Forelimb muscle (tissue), 1 donor: ENCODE data around the gene ELN. TPM values are rescaled to one million over a fixed set of nuclear protein-coding genes. Genes with fewer than 3 reads are reported as not detected.
"Not testable (repeated sequence)": the region's sequence is repeated elsewhere in the genome, so short reads cannot be mapped to it uniquely, and the experiment has no call there.

Experiments
- DNase-seq: peaks from one replicate; pipeline ENCODE4 v3.0.0-alpha.2; 2013; ENCODE audit warnings: low read depth
- polyA plus RNA-seq: library from polyadenylated mRNA; unstranded; fragments of 120-200 nt; gene quantifications from one replicate; pipeline ENCODE4 v1.2.1, GENCODE V29; 2013; ENCODE audit not compliant: insufficient read length

ELN gene
- polyA plus RNA-seq, 1 donor, result 91.6 TPM

DNA sequence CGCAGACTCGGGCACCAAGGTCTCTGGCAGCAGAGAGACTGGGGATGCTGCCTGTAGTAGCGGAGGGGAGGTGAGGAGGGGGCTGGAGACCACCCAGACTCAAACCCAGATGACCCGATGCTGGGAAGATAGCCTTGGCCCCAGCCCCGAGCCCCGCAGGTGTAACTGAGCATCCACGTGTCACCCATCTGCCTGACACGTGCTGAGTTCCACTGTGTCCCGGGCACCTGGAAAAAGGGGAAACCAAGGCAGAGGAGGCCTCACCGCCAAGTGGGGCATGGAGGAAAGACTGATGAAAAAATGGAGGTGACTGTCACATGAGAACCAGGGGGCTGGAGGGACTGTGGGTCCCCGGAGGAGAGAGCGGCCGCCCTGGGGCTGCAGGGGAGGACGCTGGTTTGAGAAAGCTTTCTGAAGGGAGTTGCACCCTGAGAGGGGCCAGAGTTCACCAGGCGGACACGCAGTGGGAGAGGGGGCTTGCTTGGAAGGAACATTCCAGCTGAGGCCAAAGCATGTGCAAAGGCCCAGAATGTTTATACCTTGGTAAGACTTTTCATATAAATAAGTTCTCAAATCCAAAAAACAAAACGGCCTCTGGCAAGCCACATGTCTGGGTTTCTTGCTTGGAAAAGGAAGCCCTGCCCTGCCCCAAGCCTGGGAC is 27.4 kb upstream of the ELN start:
- DNase-seq, result no peak

DNA sequence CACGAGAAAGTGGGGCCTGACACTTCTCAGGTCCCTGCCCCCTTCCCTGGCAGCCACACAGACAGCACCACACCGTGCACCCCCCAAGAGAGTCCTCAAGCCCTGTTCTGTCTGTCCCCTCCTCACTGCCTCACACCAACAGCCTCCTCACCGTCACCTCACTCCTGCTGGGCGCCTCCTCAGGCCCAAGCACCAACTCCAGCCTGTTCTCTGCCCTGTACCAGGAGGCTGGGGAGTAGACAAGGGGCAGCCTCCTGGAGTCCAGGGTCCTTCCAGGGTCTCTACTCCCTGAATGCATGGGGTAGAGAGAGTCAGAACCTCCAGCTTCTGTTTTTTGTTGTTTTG is 26.9 kb upstream of the ELN start:
- no peak for DNase-seq

DNA sequence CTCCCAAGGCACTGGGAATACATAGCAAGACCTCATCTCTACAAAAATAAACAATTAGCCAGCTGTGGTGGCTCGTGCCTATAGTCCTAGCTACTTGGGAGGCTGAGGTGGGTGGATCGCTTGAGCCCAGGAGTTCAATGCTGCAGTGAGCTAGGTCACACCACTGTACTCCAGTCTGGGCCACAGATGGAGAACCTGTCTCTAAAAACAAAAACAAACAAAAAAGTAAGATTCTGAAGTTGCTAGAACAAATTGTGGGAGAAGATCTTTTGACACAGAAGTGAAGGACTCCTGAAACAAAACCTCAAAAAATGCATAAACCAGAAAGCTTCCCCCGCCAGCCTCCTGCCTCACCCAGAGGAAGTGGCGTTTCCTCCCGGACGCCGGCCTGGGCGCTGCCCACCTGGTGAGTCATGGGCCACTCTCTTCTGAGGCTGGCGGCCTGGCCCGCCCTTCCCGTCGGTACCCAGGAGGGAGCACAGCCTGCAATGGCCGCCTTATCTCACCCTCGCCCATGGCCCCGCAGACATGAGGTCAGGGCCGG is 25.4 kb upstream of the ELN start:
- no peak for DNase-seq

DNA sequence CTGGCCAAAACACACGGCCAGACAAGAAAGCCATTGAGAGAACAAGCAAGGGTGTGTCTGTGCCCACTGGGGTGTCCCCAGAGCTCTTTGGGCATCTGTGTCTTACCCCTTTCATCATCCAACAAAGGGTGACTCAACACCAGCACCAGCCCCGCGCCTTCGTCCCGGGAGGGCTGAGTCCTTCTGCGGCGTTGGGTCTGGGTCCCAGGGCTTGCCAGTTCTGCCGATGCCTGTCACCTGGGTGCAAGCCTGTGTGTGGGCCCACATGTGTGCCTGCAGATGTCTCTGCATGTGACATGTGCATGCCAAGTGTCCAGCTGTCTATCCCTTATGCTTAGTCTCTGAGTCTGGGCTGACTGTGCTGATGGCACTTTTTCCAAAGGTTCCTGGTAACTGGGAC is 24.4 kb upstream of the ELN start:
- no peak for DNase-seq

GRCh38 chr7:74006032-74006431 is 21.9 kb upstream of the ELN start:
- DNase-seq, result no peak

GRCh38 chr7:74006451-74007241 is 21.3 kb upstream of the ELN start:
- DNase-seq, result no peak

- DNase-seq, result no peak
Observed at GRCh38 chr7:74007242-74007567, 20.8 kb upstream of the ELN start.

DNA sequence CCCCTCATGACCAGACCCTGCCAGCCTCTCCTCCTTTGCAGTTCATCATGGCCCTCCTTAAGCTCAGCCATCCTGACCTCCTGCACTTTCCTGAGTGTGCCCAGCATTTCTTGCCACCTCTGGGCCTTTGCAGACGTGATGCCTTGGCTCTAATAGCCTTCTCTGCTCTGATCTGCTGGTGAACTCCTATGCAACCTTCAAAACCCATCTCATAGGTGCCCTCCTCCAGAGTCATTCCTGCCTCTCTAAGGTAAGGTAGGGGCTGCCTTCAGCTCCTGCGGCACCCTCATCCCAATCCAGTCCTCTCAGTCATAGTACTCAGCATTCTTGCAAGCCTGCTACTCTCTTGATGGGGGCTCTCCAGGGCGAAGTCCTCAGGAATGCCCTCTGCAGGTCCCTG is 19.3 kb upstream of the ELN start:
- no peak for DNase-seq

- no peak for DNase-seq
Observed at GRCh38 chr7:74009719-74010118, 18.3 kb upstream of the ELN start.

- no peak for DNase-seq
Observed at GRCh38 chr7:74010407-74010806, 17.6 kb upstream of the ELN start.

- DNase-seq, result not testable (repeated sequence)
Observed at GRCh38 chr7:74011421-74011820, 16.6 kb upstream of the ELN start.

DNA sequence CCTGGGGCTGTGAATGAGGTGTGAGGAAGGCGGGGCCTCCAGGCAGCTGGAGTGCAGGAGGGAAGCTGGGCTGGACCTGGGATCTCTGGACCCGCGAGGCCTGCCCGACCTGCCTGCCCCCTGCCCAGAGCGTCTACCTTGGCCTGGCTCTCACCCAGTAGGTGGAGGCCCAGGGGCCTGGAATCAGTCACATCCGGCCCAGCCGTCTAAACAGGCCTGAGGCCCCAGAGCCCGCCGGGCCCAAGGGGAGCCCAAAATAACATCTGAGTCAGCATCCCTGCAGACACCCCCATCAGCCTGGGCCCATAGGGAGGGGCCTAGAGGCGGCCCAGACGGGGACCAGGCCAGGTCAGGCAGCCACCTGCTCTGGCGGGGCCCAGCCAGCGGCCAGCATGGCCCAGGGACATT is 15.1 kb upstream of the ELN start:
- DNase-seq, result no peak

GRCh38 chr7:74013539-74014272 is 14.3 kb upstream of the ELN start:
- DNase-seq, result no peak

GRCh38 chr7:74014931-74015330 is 13.0 kb upstream of the ELN start:
- DNase-seq, result no peak

DNA sequence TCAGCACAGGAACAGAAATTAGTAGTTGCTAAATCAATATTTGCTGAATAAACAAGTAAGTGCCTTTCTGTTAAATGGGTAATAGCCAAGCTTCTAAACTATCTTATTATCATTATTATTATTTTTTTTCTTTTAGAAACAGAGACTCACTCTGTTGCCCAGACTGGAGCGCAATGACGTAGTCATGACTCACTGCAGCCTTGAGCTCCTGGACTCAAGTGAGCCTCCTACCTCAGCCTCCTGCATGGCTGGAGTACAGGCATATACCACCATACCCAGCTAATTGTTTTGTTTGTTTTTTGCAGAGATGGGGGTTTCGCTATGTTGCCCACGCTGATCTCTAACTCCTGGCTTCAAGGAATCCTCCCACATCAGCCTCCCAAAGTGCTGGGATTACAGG is 12.3 kb upstream of the ELN start:
- DNase-seq, result no peak

DNA sequence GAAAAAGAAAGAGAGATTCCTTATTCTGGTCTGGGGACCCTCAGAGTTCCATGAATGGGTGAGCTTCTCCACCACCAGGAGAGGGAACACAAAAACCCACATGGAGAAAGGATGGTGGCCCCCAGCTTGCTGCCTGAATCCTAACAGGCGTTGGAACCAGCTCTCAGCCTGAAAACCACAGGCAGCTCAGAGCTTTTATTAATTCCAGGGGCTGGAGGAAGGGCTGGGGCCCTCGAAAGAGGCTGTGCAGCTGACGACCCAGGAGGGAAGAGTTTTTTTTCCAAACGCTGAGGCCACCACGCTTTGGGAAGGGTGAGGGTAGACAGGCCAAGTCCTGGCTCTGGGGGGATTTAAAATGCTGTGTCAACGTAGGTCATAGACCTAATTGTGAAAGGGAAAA is 10.8 kb upstream of the ELN start:
- DNase-seq, result no peak

DNA sequence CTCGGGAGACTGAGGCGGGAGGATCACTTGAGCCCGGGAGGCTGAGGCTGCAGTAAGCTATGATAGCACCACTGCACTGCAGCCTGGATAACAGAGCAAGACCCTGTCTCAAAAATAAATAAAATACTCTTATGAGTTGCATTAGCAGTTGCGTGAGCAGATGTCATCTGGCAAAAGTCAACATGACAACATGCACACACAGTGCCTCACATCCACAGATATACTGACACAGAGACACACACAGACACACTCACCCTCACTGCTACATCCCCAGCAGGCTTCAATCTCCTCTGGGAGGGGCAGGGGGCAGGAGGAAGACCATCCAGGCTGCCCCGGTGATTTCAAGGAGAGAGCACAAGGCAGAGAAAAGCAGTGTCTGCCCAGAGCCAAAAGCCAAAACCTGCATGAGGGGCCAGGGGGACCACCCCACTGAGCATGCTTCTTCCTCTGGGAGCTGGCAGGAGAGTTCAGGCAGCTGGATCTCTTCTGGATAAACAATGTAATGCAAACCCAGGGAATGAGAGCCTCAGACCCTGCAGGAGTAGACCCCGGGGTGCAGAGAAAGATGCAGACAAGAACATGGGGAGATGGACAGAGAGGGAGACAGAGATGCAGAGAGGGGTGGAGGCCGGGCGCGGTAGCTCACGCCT is 9.6 kb upstream of the ELN start:
- no peak for DNase-seq

GRCh38 chr7:74019149-74019548 is 8.8 kb upstream of the ELN start:
- no peak for DNase-seq

GRCh38 chr7:74020390-74020789 is 7.6 kb upstream of the ELN start:
- no peak for DNase-seq

DNA sequence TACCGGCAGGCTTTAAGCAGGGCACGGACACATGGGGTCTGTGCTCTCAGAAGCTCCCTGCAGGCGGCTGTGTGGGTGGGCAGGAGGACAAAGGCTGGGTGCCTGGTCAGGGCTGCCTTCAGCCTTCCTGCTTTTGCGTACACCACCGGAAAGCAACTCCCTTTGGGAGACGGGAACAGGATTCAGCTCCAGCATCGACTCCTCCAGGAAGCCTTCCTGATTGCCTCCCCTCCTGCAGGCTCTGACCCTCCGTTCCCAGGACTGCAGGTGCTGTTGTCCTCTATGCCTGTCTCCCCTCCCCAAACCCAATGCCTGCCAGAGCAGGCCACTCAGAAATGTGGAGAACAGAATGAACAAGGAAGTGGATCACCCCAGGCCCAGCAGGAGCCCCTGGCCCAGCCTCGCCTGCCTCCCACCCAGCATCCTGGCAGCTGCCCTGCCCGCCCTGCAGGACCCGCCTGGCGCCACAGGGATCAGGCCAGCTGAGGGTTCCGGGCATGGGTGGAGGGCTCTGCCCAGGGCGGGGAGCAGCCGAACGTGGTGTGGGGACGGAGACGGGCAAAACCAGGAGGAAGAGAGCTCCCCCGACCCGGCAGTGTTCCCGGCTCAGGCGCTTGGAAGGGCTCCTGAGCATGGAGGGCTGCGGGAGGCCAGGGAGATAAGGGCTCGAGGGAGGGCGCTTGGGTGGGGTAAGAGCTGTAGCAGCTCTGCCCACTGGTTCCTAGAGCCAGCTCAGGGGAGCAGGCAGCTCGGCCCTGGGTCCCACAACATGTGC is 6.2 kb upstream of the ELN start:
- no peak for DNase-seq

- DNase-seq, result no peak
Observed at GRCh38 chr7:74022507-74022906, 5.5 kb upstream of the ELN start.
